T follicular helper cell (primary cell): Measurements from ENCODE around the gene AGPAT2.
"Not testable (repeated sequence)": the region's sequence is repeated elsewhere in the genome, so short reads cannot be mapped to it uniquely, and the experiment has no call there.

ENCODE experiments used
- DNase-seq: peaks from one replicate; pipeline ENCODE4 v3.0.0-alpha.2; 2020; ENCODE audit warnings: low read depth

AGPAT2 gene

DNA sequence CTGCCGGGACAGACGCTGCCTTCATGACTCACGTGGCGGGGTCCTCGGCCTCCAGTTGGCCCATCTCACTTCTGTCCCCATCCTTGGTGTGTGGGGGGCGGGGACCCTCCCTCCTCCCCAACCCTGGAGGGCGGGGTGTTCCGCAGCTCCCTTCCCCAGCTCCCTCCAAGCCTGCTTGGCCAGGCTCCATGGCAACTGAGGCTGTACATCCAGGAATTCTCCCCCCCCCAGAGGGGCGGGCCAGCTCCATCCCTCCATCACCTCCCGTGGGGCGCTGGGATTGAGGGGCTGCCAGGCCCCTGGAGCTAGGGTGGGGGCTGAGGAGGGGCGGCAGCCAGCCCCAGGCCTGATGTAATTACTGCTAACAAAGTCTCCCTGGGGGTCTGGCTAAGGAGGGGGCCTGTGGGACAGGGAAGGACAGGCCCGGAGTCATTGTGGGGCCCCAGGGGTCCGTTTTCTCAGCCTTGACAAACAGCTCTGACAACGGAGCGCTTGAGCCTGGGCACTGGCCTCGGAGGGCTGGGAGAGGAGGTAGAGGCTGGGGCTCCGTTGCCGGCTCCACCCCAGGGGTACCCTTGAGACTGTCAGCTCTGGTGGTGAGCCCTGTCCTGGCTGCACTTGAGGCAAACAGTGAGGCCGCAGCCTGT lies 33.1 kb upstream of the AGPAT2 start:
- DNase-seq = no peak

DNA sequence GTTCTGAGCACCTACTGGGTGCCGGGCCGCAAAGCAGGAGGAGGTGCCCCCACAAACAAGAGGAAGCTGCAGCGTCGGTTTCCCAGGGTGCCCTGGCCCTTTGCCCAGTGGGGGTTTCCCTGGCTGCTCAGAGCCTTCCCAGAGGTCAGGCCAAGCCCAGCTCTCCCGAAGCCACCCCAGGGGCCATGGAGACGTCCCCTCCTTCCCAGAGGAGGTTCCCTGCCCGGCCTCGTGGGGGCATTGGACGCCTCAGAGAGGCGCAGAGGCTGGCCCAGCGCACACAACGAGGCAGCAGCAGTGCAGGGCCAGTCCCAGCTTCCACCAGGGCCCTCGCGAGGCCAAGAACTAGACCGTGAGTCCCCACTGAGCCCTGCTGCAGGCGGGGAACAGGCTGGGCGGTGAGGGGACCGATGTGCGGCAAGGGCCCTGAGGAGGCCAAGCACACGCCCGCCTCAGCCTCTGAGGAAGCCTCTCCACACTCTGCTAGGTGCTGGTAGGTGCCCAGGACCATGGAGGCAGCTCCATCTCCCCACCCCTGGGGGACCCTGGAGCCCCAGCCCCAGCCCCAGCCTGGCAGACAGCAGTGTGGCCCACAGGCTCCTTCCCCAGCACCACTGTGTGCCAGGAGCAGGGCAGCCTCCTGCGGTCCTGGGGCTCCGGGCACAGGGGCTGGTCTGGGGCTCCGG lies 32.1 kb upstream of the AGPAT2 start:
- DNase-seq = no peak

DNA sequence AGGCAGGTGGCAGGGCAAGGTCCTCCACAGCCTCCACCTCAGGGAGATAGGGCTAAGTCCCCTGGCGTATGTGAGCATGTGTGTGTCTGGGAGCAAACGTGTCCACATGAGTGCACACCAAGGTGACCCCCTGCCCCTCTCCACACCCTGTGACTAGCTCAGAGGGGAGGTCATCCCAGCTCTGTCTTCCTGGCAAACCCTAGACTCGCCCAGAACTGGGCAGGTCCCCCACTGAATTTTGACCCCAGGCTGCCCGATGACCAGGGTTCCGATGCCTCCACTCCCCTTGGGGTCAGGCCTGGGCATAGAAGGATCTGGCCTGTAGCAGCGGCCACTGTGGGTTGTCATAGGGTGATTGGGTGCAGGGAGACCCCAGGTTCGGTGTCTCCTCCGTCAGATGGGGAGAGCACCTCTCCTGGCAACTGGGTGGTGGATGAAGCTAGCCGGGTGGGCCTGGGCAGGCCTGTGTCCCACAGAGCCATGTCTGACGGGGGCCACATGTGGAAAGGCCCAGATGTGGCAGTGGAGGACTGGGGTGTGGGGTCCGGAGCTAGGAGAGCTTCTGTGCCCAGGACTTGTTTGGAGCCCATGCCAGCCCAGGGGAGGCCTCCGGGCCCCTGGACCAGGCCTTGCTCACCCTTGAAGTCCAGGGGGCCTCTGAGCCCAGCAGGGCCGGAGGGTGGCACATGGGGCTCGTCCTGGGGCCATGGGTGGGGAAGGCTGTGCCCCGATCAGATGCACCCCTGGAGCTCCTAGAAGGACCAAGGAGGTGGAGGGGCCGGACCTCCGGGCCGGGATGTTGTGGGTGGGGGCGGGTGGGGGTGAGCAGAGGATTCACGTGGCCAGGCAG lies 31.3 kb upstream of the AGPAT2 start:
- DNase-seq = no peak

DNA sequence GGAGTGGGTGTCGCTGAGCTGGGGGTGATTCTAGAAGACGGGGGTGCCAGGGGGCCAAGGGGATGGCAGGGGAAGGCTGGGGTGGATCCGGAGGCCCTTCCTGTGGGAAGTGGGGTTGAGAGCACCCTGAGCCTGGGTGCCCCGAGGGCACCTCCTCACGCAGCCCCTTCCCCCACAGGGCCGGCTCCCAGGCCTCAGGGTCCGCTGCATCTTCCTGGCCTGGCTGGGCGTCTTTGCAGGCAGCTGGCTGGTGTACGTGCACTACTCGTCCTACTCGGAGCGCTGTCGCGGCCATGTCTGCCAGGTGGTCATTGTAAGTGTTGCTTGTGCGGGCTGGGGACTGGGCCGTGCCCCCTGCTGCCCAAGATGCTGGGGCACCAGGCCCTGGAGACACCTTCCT lies 30.1 kb upstream of the AGPAT2 start:
- DNase-seq = no peak

DNA sequence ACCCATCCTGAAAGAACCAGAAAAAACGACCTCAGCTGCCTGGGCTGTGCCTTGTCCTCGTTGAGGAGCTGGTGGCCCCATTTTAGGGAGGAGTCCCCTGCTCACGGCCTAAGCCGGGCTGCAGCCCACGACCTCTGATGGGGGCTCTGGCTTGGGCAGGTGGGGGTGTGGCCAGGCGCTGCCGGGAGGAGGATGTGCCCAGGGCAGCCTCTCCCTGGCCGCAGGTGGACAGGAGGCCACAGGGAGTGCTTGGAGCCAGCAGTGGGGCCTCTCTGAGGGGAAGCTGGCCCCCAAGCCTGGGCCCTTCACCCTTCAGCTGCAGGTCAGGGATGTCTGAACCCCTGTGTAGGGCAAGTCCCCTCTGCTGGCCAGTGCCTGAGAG lies 27.6 kb upstream of the AGPAT2 start:
- DNase-seq = no peak

DNA sequence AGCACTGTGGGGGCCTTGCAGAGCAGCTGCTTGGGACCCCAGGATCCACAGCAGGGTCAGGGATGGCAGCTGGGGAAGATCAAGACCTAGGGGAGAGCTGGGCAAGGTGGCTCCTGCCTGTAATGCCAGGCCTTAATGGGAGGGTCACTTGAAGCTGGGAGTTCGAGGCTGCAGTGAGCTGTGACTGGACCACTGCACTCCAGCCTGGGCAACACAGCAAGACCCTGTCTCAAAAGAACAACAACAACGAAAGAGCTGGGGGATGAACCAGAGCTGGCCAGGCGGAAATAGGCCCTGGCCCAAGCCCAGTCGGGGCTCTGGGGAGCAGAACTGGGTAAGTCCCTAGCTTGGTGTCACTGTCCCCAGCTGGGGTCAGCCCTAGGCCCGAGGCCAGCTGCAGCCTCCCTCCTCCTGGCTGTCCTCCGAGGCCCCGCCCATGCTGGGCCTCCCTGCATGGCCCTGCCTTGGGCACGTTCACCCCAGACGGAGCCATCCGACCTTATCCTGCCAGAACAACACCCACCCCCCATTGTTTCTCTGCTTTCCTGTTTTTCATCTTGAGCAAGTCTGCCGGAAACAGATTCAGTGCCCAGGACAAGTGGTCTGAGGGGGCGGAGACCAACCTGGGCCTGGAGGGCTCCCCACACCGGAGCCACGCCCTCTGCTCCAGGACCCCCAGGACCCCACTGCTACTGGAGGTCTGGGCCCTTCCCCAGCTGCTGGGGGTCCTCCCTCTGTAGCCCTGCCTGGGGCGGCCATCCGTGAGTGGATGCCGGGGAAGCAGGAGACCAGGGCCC lies 27.0 kb upstream of the AGPAT2 start:
- DNase-seq = no peak

DNA sequence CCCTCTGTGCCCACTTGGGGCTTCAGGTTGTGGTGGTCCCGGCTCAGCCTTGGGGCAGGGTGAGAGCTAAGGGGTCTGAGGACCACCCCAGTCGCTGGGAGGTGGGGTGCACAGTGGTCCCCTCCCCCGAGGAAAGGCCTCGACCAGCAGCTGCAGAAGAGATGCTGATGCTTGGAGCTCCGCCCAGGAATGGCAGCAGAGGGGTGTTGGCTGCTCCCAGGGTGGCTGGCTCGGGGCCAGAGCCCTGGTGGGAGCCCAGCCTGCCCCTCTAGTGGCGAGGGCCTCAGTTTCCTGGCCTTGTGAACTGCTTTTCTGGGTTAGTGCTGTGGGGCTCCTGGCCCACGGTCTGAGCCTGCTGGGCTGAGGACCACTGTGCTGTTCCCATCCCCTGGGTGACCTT lies 26.3 kb upstream of the AGPAT2 start:
- no peak for DNase-seq

DNA sequence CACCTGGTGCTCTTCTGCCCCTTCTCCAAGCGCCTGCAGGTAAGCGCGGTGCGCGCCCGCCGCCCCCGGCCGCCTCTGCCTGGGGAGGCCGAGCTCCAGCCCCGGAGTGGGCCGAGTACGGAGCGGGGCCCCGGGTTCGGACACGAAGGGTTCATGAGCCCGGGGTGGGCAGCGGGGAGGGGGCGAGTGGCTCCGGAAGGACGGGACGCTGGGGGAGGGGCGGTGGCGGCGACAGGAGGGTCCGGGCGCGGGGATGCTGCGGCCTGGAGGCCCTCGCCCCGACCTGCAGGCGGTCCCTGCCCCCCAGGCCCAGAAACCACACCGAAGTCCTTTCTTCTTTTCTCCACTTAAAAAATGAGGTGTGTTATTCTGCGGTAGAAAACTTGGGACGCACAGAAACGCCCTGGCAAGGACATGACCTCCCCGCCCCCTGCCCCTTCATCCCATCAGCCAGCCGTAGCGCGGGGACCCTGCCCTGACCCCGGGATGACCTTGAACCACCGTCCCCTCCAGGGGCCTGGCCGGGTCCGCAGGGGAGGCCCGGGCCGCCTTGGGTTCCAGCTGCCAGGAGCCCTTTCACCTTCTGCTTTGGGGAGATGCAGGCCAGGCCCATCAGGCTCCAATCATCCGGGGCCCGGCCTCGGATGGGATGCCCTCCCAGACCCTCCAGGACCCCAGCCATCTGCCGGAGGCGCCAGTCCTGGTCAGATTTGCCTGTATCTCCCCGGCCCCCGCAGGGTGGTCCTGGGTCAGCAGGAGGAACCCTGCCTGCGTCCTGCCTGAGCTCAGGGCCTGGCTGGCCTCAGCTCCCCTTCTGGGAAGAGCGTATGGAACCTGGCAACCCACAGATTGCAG lies 25.7 kb upstream of the AGPAT2 start:
- DNase-seq = no peak

DNA sequence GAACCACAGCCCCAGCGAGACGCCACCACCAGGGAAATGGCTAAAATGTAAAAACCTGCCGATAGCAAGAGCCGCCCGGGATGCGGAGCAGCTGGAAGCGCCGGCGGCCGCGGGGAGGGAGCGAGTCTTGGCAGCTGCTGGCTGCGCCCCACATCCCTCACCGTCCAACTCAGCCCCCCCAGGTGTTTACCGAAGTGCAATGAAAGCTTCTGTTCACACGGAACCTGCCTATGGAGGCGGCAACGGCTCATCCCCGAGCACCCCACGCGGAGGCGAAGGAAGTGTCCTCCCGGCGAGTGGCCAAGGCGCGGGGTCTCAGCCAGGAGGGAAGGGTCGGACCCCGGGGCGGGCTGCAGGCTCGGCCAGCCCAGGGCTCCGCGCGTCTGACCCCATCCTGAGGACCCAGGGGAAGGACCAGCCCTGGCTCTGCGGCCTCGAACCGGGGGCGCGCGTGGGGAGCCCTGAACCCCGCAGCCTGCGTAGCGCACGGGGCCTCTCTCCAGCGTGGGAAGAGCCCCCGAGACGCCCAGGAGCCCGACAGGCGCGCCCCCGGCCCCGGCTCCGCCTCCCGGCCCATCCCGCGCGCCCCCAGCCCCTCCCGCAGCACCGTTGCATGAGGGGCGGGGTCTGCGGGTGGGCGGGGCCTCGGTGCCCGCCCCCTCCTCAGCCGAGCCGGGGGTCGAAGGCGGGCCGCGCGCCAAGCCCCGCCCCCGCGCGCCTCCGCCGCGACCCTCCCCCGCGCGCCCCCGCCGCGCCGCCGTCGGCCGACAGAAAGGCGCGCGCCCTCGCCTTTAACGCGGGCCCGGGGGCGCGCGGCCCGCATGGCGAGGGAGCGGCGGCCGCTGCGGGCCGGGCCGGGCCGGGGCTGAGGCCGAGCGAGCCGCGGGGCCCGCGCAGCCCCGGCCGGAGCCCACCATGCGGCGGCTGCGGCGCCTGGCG lies 24.8 kb upstream of the AGPAT2 start, which contains the start of gene DIPK1B:
Gene DIPK1B (plus strand): TSS at position 822 of the 939 bp plus-strand sequence. CDS start 94 bp downstream, at position 916.
- DNase-seq = no peak

DNA sequence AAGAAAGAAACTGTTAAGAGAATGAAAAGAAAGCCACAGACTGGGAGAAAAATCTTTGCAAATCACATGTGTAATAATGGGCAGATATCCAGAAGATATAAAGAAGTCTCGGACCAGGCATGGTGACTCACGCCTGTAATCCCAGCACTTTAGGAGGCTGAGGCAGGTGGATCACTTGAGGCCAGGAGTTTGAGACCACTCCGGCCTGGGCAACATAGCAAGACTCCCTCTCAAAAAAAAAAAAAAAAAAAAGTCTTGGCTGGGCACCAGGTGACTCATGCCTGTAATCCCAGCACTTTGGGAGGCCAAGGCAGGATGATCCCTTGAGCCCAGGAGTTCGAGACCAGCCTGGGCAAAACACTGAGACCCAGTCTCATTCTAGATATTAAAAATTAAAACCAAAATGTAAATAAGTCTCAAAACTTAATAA lies 24.0 kb upstream of the AGPAT2 start:
- not testable (repeated sequence) for DNase-seq

DNA sequence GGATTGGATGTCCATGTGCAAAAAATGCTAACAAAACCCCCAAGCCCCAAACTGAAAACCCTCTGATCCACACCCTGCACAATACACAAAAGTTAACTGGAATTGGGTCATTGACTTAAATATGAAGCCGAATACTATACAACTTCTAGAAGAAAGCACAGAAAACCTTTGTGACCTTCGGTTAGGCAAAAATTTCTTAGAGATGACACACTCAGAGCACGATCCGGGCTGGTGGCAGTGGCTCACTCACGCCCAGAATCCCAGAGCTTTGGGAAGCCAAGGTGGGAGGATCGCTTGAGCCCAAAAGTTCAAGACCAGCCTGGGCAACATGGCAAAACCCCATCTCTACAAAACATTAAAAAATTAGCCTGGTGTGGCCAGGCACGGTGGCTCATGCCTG lies 23.3 kb upstream of the AGPAT2 start:
- no peak for DNase-seq

DNA sequence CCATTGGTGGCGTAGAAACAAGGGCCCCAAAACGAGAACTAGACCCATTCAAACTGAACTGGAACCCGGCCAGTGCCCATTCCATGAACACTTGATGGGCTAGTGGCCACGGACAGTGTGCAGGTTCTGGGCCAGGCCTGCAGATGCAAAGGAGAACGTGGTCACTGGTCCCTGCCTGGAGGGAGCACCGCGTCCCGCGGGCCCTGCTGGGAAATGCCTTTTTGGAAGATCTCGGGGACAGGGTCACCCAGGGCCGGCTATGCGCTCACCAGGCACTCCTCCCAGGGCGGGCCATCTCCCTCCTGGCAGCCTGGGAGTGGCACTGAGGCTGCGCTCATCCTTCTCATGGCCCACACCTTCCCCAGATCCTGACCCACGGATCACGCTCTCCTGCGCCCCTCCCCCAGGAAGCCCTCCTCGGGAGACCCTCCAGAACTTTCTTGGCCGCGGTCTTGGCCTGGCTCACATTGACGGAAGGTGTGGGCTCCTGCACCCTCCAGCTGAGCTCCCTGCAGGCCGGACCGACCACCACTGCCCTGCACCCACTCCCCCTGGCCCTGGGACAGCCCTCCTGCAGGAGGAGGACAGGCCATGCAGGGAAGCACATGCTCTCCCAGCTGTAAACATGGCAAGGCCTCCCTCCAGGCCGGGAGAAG lies 22.3 kb upstream of the AGPAT2 start:
- no peak for DNase-seq

DNA sequence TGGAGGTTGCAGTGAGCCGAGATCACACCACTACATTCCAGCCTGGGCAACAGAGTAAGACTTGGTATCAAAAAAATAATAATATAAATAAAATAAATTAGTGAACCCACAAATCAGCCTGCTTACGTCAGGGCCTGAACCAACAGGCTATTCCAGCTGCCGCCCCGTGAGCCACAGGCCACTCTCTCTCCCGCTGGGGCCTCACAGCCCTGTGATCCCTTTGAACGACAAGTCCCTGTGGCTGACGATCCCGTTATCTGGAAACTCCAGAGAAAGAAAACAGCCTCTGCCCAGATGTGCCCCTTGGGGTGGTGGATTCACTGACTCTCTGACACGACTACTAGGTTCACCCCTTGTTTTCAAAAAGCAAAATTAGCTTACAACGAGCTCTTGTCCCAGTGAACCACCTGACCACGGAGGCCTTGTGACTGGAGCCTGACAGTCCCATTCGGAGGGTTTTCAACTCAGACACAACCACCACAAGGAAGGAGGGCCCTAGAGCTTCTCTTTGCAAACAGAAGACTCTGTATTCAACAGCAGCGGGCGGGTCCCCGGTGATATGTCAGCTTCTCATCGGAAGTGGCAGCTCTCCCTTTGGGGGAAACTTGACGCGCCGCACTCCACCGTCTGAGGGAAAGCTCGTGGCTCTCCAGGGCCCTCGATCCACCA lies 20.7 kb upstream of the AGPAT2 start:
- DNase-seq = no peak

DNA sequence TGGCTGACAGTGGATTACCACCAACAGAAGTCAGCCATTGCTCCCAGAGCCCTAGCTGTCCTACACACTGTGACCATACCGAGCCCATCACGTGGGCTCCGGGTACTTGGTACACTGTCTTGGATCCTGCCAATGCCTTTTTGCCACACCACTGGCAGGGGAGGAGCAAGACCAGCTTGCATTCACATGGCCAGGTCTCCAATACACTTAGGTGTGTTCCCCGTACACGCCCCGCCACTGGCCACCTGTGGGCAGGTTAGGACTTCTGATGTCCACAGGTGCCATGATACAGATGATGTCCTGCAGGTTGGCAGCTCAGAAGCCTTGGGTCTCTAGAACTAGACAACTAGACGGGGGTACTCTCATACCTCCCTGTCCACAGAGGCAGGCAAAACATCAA lies 19.8 kb upstream of the AGPAT2 start:
- no peak for DNase-seq

DNA sequence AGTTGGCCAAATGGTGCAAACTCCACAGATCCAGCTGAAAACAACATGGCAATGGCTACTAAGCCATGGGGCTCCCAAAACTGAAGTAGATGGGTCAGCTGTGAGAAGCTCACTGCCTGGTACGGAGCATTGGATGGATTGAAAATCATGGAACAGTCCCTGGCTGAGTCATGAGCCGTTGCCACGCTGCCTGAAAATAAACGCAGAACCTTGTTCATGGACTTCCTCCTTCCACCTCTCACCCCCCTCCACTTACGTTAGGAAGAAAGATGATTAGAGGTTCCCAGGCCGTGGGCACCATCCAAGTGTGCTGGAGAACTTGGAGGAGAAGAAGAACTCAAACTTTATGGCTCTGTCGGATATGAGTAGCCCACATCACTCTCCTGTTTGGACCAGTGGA lies 18.3 kb upstream of the AGPAT2 start:
- no peak for DNase-seq

DNA sequence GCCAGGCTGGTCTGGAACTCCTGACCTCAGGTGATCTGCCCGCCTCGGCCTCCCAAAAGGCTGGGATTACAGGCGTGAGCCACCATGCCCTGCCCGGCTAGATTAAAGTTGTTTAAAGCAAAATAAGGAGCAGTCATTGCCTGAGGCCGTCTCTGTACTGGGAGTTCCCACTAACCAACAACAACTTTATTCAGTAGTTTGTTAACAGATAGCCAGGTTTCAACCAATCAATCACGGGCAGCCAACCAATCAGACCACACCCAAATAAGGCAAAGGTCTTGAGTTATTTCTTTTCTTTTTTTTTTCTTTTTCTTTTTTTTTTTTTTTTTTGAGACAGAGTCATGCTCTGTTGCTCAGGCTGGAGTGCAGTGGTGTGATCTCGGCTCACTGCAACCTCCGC lies 17.5 kb upstream of the AGPAT2 start:
- not testable (repeated sequence) for DNase-seq

DNA sequence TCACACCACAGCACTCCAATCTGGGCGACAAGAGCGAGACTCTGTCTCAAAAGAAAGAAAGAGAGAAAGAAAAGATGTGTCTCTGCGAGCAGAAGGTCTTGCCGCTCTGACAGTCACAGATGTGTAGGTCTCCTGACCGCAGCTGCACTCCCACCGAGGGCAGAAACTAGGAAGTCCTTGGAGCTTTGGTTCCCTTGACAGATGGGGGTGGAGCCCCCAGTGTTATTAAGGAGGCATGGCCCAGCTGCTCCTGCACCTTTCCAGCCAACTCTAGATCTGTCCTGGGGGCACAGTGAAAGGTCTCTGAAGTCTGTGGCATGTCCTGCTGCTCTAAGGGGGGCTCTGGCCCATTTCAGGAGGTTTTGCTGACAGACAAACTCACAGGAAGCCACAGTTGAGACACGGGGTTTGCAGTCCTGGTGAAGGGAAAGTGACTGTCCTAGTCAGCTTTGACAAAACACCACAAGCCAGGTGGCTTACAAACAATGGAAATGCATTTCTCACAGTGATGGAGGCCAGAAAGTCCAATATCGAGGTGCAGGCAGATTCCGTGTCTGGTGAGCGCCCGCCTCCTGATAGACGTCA lies 16.1 kb upstream of the AGPAT2 start:
- no peak for DNase-seq

DNA sequence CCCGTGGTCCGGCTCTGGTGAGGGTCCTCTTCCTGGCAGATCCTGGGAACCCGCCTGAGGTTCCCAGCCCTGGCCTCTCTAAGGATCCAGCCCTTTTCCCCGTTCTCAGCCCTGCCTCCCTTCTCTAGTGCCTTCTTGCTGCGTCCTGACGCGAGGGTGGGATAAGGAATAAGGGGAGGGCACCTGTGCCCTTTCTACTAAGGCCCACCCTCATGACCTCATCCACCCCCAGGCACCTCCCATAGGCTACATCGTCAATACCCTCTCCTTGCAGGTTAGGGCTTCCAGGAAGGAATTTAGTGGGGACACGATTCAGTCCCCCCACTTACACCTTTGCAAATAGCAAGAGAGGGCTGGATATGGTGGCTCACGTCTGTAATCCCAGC lies 14.4 kb upstream of the AGPAT2 start:
- no peak for DNase-seq
